SK-N-SH (cell line): ENCODE measurements around the gene POU2F1.

Experiments
- CTCF ChIP-seq: fragments of 200-600 bp; sonication (generic); IDR thresholded peaks from 2 replicates; pipeline ENCODE4 v1.6.1; 2017; ENCODE audit warnings: antibody characterized with exemption, mild to moderate bottlenecking, moderate library complexity
- REST ChIP-seq: IDR thresholded peaks from 2 replicates; pipeline ENCODE4 v1.6.1; 2012; ENCODE audit warnings: mild to moderate bottlenecking, low read depth, low read length, moderate library complexity

GRCh38 chr1:167365360-167365759, 144.7 kb downstream of the POU2F1 start:
- TF ChIP-seq CTCF (no peak), REST (no peak)
